Measurements from ENCODE around the gene ALDOA.
"Not testable (repeated sequence)": the region's sequence is repeated elsewhere in the genome, so short reads cannot be mapped to it uniquely, and the experiment has no call there.

ALDOA gene

GRCh38 chr16:30065102-30065942 lies at the start of gene ALDOA:
TSS of gene ALDOA (plus strand) at chr16:30065760. CDS start at chr16:30066898, 1,138 bp downstream.
- Mint-ChIP-seq H3K4me1 (ENCODE audit: low read depth) (peaks cover 45% of the 10 kb centered on the region), H3K27me3 (no peaks in the 10 kb centered on the region), H3K27ac (peak within 1 kb of the TSS; percentile 100), H3K9me3 (no peaks in the 10 kb centered on the region), H3K4me3 (peak within 1 kb of the TSS; percentile 99), H3K36me3 (ENCODE audit: low read depth) (peaks cover 54% of the 10 kb centered on the region)

GRCh38 chr16:30016555-30017276 lies 48.8 kb upstream of the ALDOA start:
- Mint-ChIP-seq H3K4me3 (no peak overlapping the region), H3K9me3 (no peaks in the 10 kb centered on the region), H3K4me1 (ENCODE audit: low read depth) (peaks cover 18% of the 10 kb centered on the region), H3K27ac (no peak overlapping the region), H3K27me3 (peaks cover 16% of the 10 kb centered on the region), H3K36me3 (ENCODE audit: low read depth) (no peaks in the 10 kb centered on the region)

- Mint-ChIP-seq H3K9me3 (no peaks in the 10 kb centered on the region), H3K4me1 (ENCODE audit: low read depth) (peaks cover 14% of the 10 kb centered on the region), H3K27ac (no peak overlapping the region), H3K36me3 (ENCODE audit: low read depth) (no peaks in the 10 kb centered on the region), H3K4me3 (no peak overlapping the region), H3K27me3 (peaks cover 11% of the 10 kb centered on the region)
Measured at GRCh38 chr16:30017277-30017656, 48.3 kb upstream of the ALDOA start.

GRCh38 chr16:30017937-30018336 lies 47.6 kb upstream of the ALDOA start:
- not testable (repeated sequence) for H3K27ac Mint-ChIP-seq; H3K27me3 Mint-ChIP-seq; H3K4me3 Mint-ChIP-seq; H3K9me3 Mint-ChIP-seq; H3K36me3 Mint-ChIP-seq (ENCODE audit: low read depth)
- peaks cover 14% of the 10 kb centered on the region for H3K4me1 Mint-ChIP-seq (ENCODE audit: low read depth)

GRCh38 chr16:30018731-30019158 lies 46.8 kb upstream of the ALDOA start:
- peaks cover 14% of the 10 kb centered on the region for H3K4me1 Mint-ChIP-seq (ENCODE audit: low read depth)
- H3K27me3 Mint-ChIP-seq: peaks cover 9% of the 10 kb centered on the region
- H3K27ac Mint-ChIP-seq: no peak overlapping the region
- no peaks in the 10 kb centered on the region for H3K36me3 Mint-ChIP-seq (ENCODE audit: low read depth)
- no peaks in the 10 kb centered on the region for H3K9me3 Mint-ChIP-seq
- H3K4me3 Mint-ChIP-seq: no peak overlapping the region

GRCh38 chr16:30022887-30023286 lies 42.7 kb upstream of the ALDOA start, which contains the start of gene C16orf92:
TSS of gene C16orf92 (plus strand) at chr16:30023198. CDS start at chr16:30023341, 143 bp downstream.
- Mint-ChIP-seq H3K36me3 (ENCODE audit: low read depth) (no peaks in the 10 kb centered on the region), H3K4me1 (ENCODE audit: low read depth) (peaks cover 14% of the 10 kb centered on the region), H3K9me3 (no peaks in the 10 kb centered on the region), H3K4me3 (no peak within 1 kb of the TSS), H3K27ac (no peak within 1 kb of the TSS), H3K27me3 (peaks cover 19% of the 10 kb centered on the region)

GRCh38 chr16:30023586-30023985 lies 42.0 kb upstream of the ALDOA start:
- Mint-ChIP-seq H3K9me3 (no peaks in the 10 kb centered on the region), H3K4me1 (ENCODE audit: low read depth) (peaks cover 13% of the 10 kb centered on the region), H3K27me3 (peaks cover 22% of the 10 kb centered on the region), H3K27ac (no peak overlapping the region), H3K36me3 (ENCODE audit: low read depth) (no peaks in the 10 kb centered on the region), H3K4me3 (no peak overlapping the region)

- Mint-ChIP-seq H3K36me3 (ENCODE audit: low read depth) (no peaks in the 10 kb centered on the region), H3K9me3 (no peaks in the 10 kb centered on the region), H3K4me1 (ENCODE audit: low read depth) (peaks cover 11% of the 10 kb centered on the region), H3K4me3 (no peak overlapping the region), H3K27me3 (peaks cover 27% of the 10 kb centered on the region), H3K27ac (no peak overlapping the region)
Measured at GRCh38 chr16:30024451-30024850, 41.1 kb upstream of the ALDOA start.

- Mint-ChIP-seq H3K27me3 (peaks cover 34% of the 10 kb centered on the region), H3K4me1 (ENCODE audit: low read depth) (peaks cover 11% of the 10 kb centered on the region), H3K4me3 (no peak overlapping the region), H3K36me3 (ENCODE audit: low read depth) (no peaks in the 10 kb centered on the region), H3K9me3 (no peaks in the 10 kb centered on the region), H3K27ac (no peak overlapping the region)
Measured at GRCh38 chr16:30025156-30025555, 40.4 kb upstream of the ALDOA start.

- Mint-ChIP-seq H3K27ac (no peak overlapping the region), H3K4me1 (ENCODE audit: low read depth) (peaks cover 11% of the 10 kb centered on the region), H3K36me3 (ENCODE audit: low read depth) (no peaks in the 10 kb centered on the region), H3K4me3 (no peak overlapping the region), H3K9me3 (no peaks in the 10 kb centered on the region), H3K27me3 (peaks cover 36% of the 10 kb centered on the region)
Measured at GRCh38 chr16:30025574-30025973, 40.0 kb upstream of the ALDOA start.

GRCh38 chr16:30026449-30026848 lies 39.1 kb upstream of the ALDOA start:
- no peaks in the 10 kb centered on the region for H3K36me3 Mint-ChIP-seq (ENCODE audit: low read depth)
- H3K9me3 Mint-ChIP-seq: no peaks in the 10 kb centered on the region
- no peak overlapping the region for H3K27ac Mint-ChIP-seq
- H3K4me1 Mint-ChIP-seq (ENCODE audit: low read depth): peaks cover 2% of the 10 kb centered on the region
- peaks cover 35% of the 10 kb centered on the region for H3K27me3 Mint-ChIP-seq
- H3K4me3 Mint-ChIP-seq: no peak overlapping the region

GRCh38 chr16:30027588-30028437 lies 37.7 kb upstream of the ALDOA start:
- Mint-ChIP-seq H3K4me3 (no peak overlapping the region), H3K27me3 (peaks cover 43% of the 10 kb centered on the region)

GRCh38 chr16:30028438-30029076 lies 37.0 kb upstream of the ALDOA start:
- Mint-ChIP-seq H3K27ac (no peak overlapping the region), H3K9me3 (no peaks in the 10 kb centered on the region), H3K27me3 (peaks cover 46% of the 10 kb centered on the region), H3K36me3 (ENCODE audit: low read depth) (no peaks in the 10 kb centered on the region), H3K4me3 (no peak overlapping the region), H3K4me1 (ENCODE audit: low read depth) (peaks cover 4% of the 10 kb centered on the region)

More at GRCh38 chr16:30027588-30028437, 37.7 kb upstream of the ALDOA start:
- H3K36me3 Mint-ChIP-seq (ENCODE audit: low read depth): no peaks in the 10 kb centered on the region
- H3K27ac Mint-ChIP-seq: no peak overlapping the region
- H3K9me3 Mint-ChIP-seq: no peaks in the 10 kb centered on the region
- peaks cover 4% of the 10 kb centered on the region for H3K4me1 Mint-ChIP-seq (ENCODE audit: low read depth)

- Mint-ChIP-seq H3K4me3 (no peak overlapping the region), H3K4me1 (ENCODE audit: low read depth) (peaks cover 7% of the 10 kb centered on the region), H3K36me3 (ENCODE audit: low read depth) (no peaks in the 10 kb centered on the region), H3K9me3 (no peaks in the 10 kb centered on the region), H3K27ac (no peak overlapping the region), H3K27me3 (peaks cover 52% of the 10 kb centered on the region)
Measured at GRCh38 chr16:30030011-30030685, 35.4 kb upstream of the ALDOA start.
